SK-N-MC (cell line): ENCODE results near the gene TPSAB1.
"Not testable (repeated sequence)": the region's sequence is repeated elsewhere in the genome, so short reads cannot be mapped to it uniquely, and the experiment has no call there.

ENCODE experiments used
- DNase-seq: peaks from one replicate; pipeline ENCODE4 v3.0.0-alpha.2; 2011; ENCODE audit warnings: low read depth, low spot score
- H3K27ac ChIP-seq: fragments of 200-600 bp; sonication (generic); 2 replicates; pipeline ENCODE4 v1.5.1; 2016; ENCODE audit warnings: mixed run types
- H3K36me3 ChIP-seq: fragments of 200-600 bp; sonication (generic); 2 replicates; pipeline ENCODE4 v1.6.1; 2017; ENCODE audit warnings: antibody characterized with exemption, low read length, mixed read lengths; ENCODE audit not compliant: insufficient read depth
- H3K4me3 ChIP-seq: fragments of 200-600 bp; sonication (generic); 2 replicates; pipeline ENCODE4 v1.5.1; 2016
- H3K9ac ChIP-seq: fragments of 200-600 bp; sonication (generic); 2 replicates; pipeline ENCODE4 v1.8.0; 2017; ENCODE audit warnings: mixed run types, mixed read lengths; ENCODE audit not compliant: insufficient read length
- H3K9me3 ChIP-seq: fragments of 200-600 bp; sonication (generic); 2 replicates; pipeline ENCODE4 v1.6.1; 2017; ENCODE audit warnings: low read depth, mild to moderate bottlenecking, antibody characterized with exemption, low read length, moderate library complexity, mixed read lengths
- EZH2 ChIP-seq: fragments of 200-600 bp; sonication (generic); IDR thresholded peaks from one replicate; pipeline ENCODE4 v1.6.1; 2017; ENCODE audit warnings: antibody characterized with exemption
- FOXP2 ChIP-seq: optimal IDR thresholded peaks from 2 replicates; pipeline ENCODE3; 2011; ENCODE audit warnings: mild to moderate bottlenecking, moderate library complexity; ENCODE audit not compliant: insufficient read depth; ENCODE audit errors: extremely low read length, control extremely low read depth
- POLR2AphosphoS5 ChIP-seq: IDR thresholded peaks from 2 replicates; pipeline ENCODE4 v1.6.1; 2012; ENCODE audit warnings: mild to moderate bottlenecking, low read depth, low read length, borderline replicate concordance

Gene TPSAB1

GRCh38 chr16:1244881-1245280, 4.4 kb downstream of the TPSAB1 start:
- peak overlapping the region; percentile 92 for H3K27ac ChIP-seq
- H3K9ac ChIP-seq: peak overlapping the region; percentile 39
- no peaks in the 10 kb centered on the region for H3K9me3 ChIP-seq
- H3K36me3 ChIP-seq: no peaks in the 10 kb centered on the region
- no peak for DNase-seq
- H3K4me3 ChIP-seq: no peak overlapping the region
- TF ChIP-seq EZH2 (no peak), POLR2AphosphoS5 (no peak), FOXP2 (no peak)

- H3K4me3 ChIP-seq: no peak overlapping the region
- H3K9ac ChIP-seq: peak overlapping the region; percentile 39
- TF ChIP-seq POLR2AphosphoS5 (no peak), EZH2 (no peak), FOXP2 (no peak)
- H3K36me3 ChIP-seq: no peaks in the 10 kb centered on the region
- H3K27ac ChIP-seq: peak overlapping the region; percentile 92
- no peak for DNase-seq
- H3K9me3 ChIP-seq: no peaks in the 10 kb centered on the region
These were observed 5.0 kb downstream of the TPSAB1 start for GRCh38 chr16:1245452-1246020.

- H3K9ac ChIP-seq, H3K9me3 ChIP-seq, H3K36me3 ChIP-seq, DNase-seq, H3K4me3 ChIP-seq: not testable (repeated sequence)
- peak overlapping the region; percentile 92; the same call in 1 of the 2 replicates for H3K27ac ChIP-seq
These were observed 7.5 kb downstream of the TPSAB1 start for GRCh38 chr16:1247903-1248537.

GRCh38 chr16:1249031-1249755, 8.7 kb downstream of the TPSAB1 start:
- H3K36me3 ChIP-seq, H3K4me3 ChIP-seq, H3K9ac ChIP-seq, DNase-seq, H3K27ac ChIP-seq, H3K9me3 ChIP-seq: not testable (repeated sequence)

- not testable (repeated sequence) for H3K4me3 ChIP-seq, DNase-seq, H3K9ac ChIP-seq, H3K9me3 ChIP-seq, H3K36me3 ChIP-seq, H3K27ac ChIP-seq
These were observed 13.3 kb downstream of the TPSAB1 start for GRCh38 chr16:1253701-1254364.

- H3K9me3 ChIP-seq, H3K4me3 ChIP-seq, H3K36me3 ChIP-seq, H3K27ac ChIP-seq, H3K9ac ChIP-seq, DNase-seq: not testable (repeated sequence)
These were observed 14.3 kb downstream of the TPSAB1 start for GRCh38 chr16:1254821-1255220.

- DNase-seq, H3K9me3 ChIP-seq, H3K36me3 ChIP-seq, H3K9ac ChIP-seq, H3K4me3 ChIP-seq, H3K27ac ChIP-seq: not testable (repeated sequence)
These were observed 15.0 kb downstream of the TPSAB1 start, which contains the start of gene TPSD1 for GRCh38 chr16:1255276-1256122. TSS of gene TPSD1 (plus strand) at chr16:1256069. CDS start at chr16:1256281, 212 bp downstream.

- not testable (repeated sequence) for H3K9me3 ChIP-seq, H3K4me3 ChIP-seq, H3K9ac ChIP-seq, DNase-seq, H3K27ac ChIP-seq, H3K36me3 ChIP-seq
These were observed 15.9 kb downstream of the TPSAB1 start for GRCh38 chr16:1256296-1256873.

GRCh38 chr16:1256874-1257322, 16.4 kb downstream of the TPSAB1 start:
- Histone ChIP-seq H3K4me3 (no peak overlapping the region), H3K27ac (no peak overlapping the region), H3K9ac (no peak overlapping the region), H3K36me3 (no peaks in the 10 kb centered on the region), H3K9me3 (no peaks in the 10 kb centered on the region)
- TF ChIP-seq EZH2 (no peak), POLR2AphosphoS5 (no peak), FOXP2 (no peak)
- DNase-seq: no peak
